ENCODE measurements around the gene TNRC18. TPM values are rescaled to one million over a fixed set of nuclear protein-coding genes. Genes with fewer than 3 reads are reported as not detected.

The TNRC18 gene
- total and polyA plus RNA-seq, 2 of the 8 experiments (the other 6 are each of a cell fraction or from before 2014, with no cell fraction given): 1.7 to 8.6 TPM

- Histone ChIP-seq H3K9me3 (ENCODE audit: insufficient read depth in 2 of 2, low read depth in 1 of 2, low read length in 1 of 2) (0 out of 4 replicates have a peak, but pooled peaks cover 0 to 2% of the 10 kb centered on the region in 2 experiments), H3K36me3 (ENCODE audit: control insufficient read depth in 2 of 4, insufficient read depth in 4 of 4, low read length in 3 of 4) (no peaks in the 10 kb centered on the region), H3K14ac (ENCODE audit: insufficient read length) (no peak overlapping the region), H2AK5ac (ENCODE audit: low read depth, low read length) (peak overlapping the region; percentile 39; the same call in 1 of the 2 replicates), H3K4me1 (replicated peaks in 1 of 4; ENCODE audit: control insufficient read depth in 3 of 4, insufficient read depth in 4 of 4, low read length in 3 of 4) (peaks cover 5 to 14% (median 13%) of the 10 kb centered on the region in 4 experiments), H3K79me1 (ENCODE audit: low read depth, low read length) (no peaks in the 10 kb centered on the region; the same call in 1 of the 2 replicates), H3K27me3 (replicated peaks in 1 of 4; ENCODE audit: control insufficient read depth in 3 of 4, extremely low read depth in 1 of 4, insufficient read depth in 3 of 4, low read length in 3 of 4) (peaks cover 5 to 27% (median 20%) of the 10 kb centered on the region in 4 experiments), H4K8ac (ENCODE audit: extremely low read depth, insufficient read depth, low read length) (no peak overlapping the region), H2BK12ac (ENCODE audit: low read depth, low read length) (peak overlapping the region; percentile 78; the same call in 1 of the 2 replicates), H3K23me2 (ENCODE audit: low read depth, low read length) (peaks cover 5% of the 10 kb centered on the region), H3K9ac (replicated peaks in 1 of 4; ENCODE audit: extremely low read depth in 1 of 4, low read depth in 3 of 4, low read length in 3 of 4) (no peak overlapping the region), H2BK20ac (ENCODE audit: low read length) (peak overlapping the region; percentile 13), H2AFZ (ENCODE audit: low read length) (no peak overlapping the region), H3K4ac (replicated peaks; ENCODE audit: insufficient read length, low read depth, low read length) (no peak overlapping the region), H2BK5ac (ENCODE audit: low read depth, low read length) (no peak overlapping the region; the same call in 1 of the 2 replicates), H3K56ac (replicated peaks; ENCODE audit: insufficient read length, low read depth, low read length) (no peak overlapping the region), H2BK120ac (replicated peaks; ENCODE audit: low read depth, low read length) (no peak overlapping the region), H3K23ac (ENCODE audit: insufficient read length) (no peak overlapping the region), H3K4me3 (ENCODE audit: extremely low read depth in 1 of 4, insufficient read depth in 2 of 4, low read depth in 3 of 4, low read length in 4 of 4) (no peak overlapping the region), H3K27ac (ENCODE audit: low read depth, low read length) (no peak overlapping the region), H3K4me2 (ENCODE audit: insufficient read depth in 1 of 2, low read depth in 2 of 2, low read length in 2 of 2) (peak overlapping the region; percentile 35 to 61; a peak in 3 of 4 replicates), H2BK15ac (ENCODE audit: low read length) (0 out of 2 replicates have a peak overlapping the region, but pooled peaks have one; percentile 1), H4K91ac (replicated peaks; ENCODE audit: insufficient read length, low read length) (no peak overlapping the region), H4K20me1 (replicated peaks in 1 of 2; ENCODE audit: control insufficient read depth in 1 of 2, insufficient read depth in 2 of 2, low read length in 2 of 2) (peaks cover 0 to 6% of the 10 kb centered on the region in 2 experiments), H3K18ac (ENCODE audit: extremely low read depth, low read length) (peak overlapping the region; percentile 93), H4K5ac (ENCODE audit: insufficient read length, low read depth, low read length) (no peak overlapping the region), H3K79me2 (ENCODE audit: control insufficient read depth in 1 of 2, insufficient read depth in 2 of 2, low read length in 2 of 2) (no peaks in the 10 kb centered on the region)
- DNase-seq (ENCODE audit: low read depth in 1 of 2, low spot score in 2 of 2) (no peak), FAIRE-seq (no peak)
- WGBS, 2 experiments (ENCODE audit: extremely low coverage in 1 of 2, insufficient coverage in 1 of 2, insufficient read length in 1 of 2, insufficient replicate concordance in 2 of 2, low coverage in 1 of 2, low lambda C conversion rate in 2 of 2, missing lambda C conversion rate in 1 of 2): 45% methylated on average over 4 of the region's 4 CpGs; no CpG with 5 or more reads in 1 of the 2 experiments
- POLR2A ChIA-PET (ENCODE audit: partially characterized antibody): interaction anchor here (0.7 to 2.9 kb wide), 7 partner anchors 12 to 62 kb away, joined by 3 to 28 read pairs (median 3); partner anchors contain the start of gene TNRC18
- CTCF ChIA-PET (ENCODE audit: partially characterized antibody): interaction anchor here (0.6 to 3.2 kb wide), 12 partner anchors 13 to 186 kb away, joined by 3 to 17 read pairs (median 4); partner anchors contain the start of gene TNRC18
- TF ChIP-seq CBX5 (IDR thresholded peaks at IDR 0.05; ENCODE audit: low read depth, low read length): no peak
- no peak for TF ChIP-seq YY1 (IDR thresholded peaks at IDR 0.05; ENCODE audit: low read depth, low read length)
- no peak for TF ChIP-seq ZNF274 (IDR thresholded peaks at IDR 0.05; ENCODE audit: borderline replicate concordance, extremely low read depth, low read length)
- no peak for TF ChIP-seq EP300 (IDR thresholded peaks at IDR 0.05; ENCODE audit: borderline replicate concordance in 1 of 2, low read depth in 2 of 2, low read length in 2 of 2)
- no peak for TF ChIP-seq KDM5A (IDR thresholded peaks at IDR 0.05; ENCODE audit: low read length)
- no peak for TF ChIP-seq ASH2L (IDR thresholded peaks at IDR 0.05; ENCODE audit: low read length)
- TF ChIP-seq SRF (IDR thresholded peaks at IDR 0.05; ENCODE audit: low read depth, low read length): no peak
- no peak for TF ChIP-seq CTCF (IDR thresholded peaks at IDR 0.05; ENCODE audit: control extremely low read depth in 1 of 3, insufficient read depth in 1 of 3, low read depth in 1 of 3, low read length in 3 of 3)
- no peak for TF ChIP-seq USF2 (IDR thresholded peaks at IDR 0.05; ENCODE audit: low read length)
These were observed 14.9 kb downstream of the TNRC18 start for GRCh38 chr7:5408777-5409176.
